ENCODE measurements around the gene FSIP1.
A peak's percentile ranks its signal among the peaks of the same experiment; 100 is the strongest.

FSIP1 gene

GRCh38 chr15:39593656-39594445 lies 188.8 kb downstream of the FSIP1 start:
- Histone ChIP-seq H3K4me3 (ENCODE audit: insufficient read depth, low read depth, low read length, poor library complexity, severe bottlenecking) (no peak overlapping the region), H3K36me3 (ENCODE audit: control insufficient read depth, insufficient read depth, low read length) (no peaks in the 10 kb centered on the region), H3K27me3 (replicated peaks; ENCODE audit: control insufficient read depth, insufficient read depth, low read length, poor library complexity, severe bottlenecking) (no peaks in the 10 kb centered on the region), H3K27ac (ENCODE audit: insufficient read depth, low read length, poor library complexity, severe bottlenecking) (no peak overlapping the region), H3K9me3 (ENCODE audit: control insufficient read depth, low read length) (no peaks in the 10 kb centered on the region), H3K4me1 (ENCODE audit: control insufficient read depth, insufficient read depth, low read length, poor library complexity, severe bottlenecking) (no peaks in the 10 kb centered on the region)
- peak in 2 of 3 donors; percentile 12 to 24 for DNase-seq

GRCh38 chr15:39593071-39593655 lies 189.5 kb downstream of the FSIP1 start:
- Histone ChIP-seq H3K4me3 (ENCODE audit: insufficient read depth, low read depth, low read length, poor library complexity, severe bottlenecking) (no peak overlapping the region), H3K27me3 (replicated peaks; ENCODE audit: control insufficient read depth, insufficient read depth, low read length, poor library complexity, severe bottlenecking) (no peaks in the 10 kb centered on the region), H3K27ac (ENCODE audit: insufficient read depth, low read length, poor library complexity, severe bottlenecking) (no peak overlapping the region), H3K4me1 (ENCODE audit: control insufficient read depth, insufficient read depth, low read length, poor library complexity, severe bottlenecking) (no peaks in the 10 kb centered on the region), H3K9me3 (ENCODE audit: control insufficient read depth, low read length) (no peaks in the 10 kb centered on the region), H3K36me3 (ENCODE audit: control insufficient read depth, insufficient read depth, low read length) (no peaks in the 10 kb centered on the region)
- DNase-seq = no peak

GRCh38 chr15:39592500-39592899 lies 190.1 kb downstream of the FSIP1 start:
- Histone ChIP-seq H3K4me1 (ENCODE audit: control insufficient read depth, insufficient read depth, low read length, poor library complexity, severe bottlenecking) (no peaks in the 10 kb centered on the region), H3K27ac (ENCODE audit: insufficient read depth, low read length, poor library complexity, severe bottlenecking) (no peak overlapping the region), H3K36me3 (ENCODE audit: control insufficient read depth, insufficient read depth, low read length) (no peaks in the 10 kb centered on the region), H3K4me3 (ENCODE audit: insufficient read depth, low read depth, low read length, poor library complexity, severe bottlenecking) (no peak overlapping the region), H3K27me3 (replicated peaks; ENCODE audit: control insufficient read depth, insufficient read depth, low read length, poor library complexity, severe bottlenecking) (no peaks in the 10 kb centered on the region), H3K9me3 (ENCODE audit: control insufficient read depth, low read length) (no peaks in the 10 kb centered on the region)
- DNase-seq = no peak

DNA sequence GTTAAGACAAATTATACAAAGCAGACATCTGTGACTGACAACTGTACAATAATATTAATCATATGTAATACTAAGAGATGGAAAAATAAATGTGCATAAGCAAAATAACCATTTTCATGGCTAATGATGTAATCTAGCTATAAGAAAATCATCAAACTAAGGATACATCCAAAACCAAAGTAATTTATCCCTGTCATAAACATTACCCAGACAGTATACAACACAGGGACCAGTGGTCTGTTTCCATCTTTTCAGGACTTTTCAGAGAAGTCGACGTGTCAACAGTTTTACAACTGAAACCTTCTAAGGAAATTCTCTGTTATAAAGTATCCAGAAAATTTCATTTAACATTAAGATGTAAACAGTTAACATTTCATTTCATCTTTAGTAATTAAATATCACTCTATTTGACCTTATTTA lies 190.7 kb downstream of the FSIP1 start:
- H3K4me1 ChIP-seq (ENCODE audit: control insufficient read depth, insufficient read depth, low read length, poor library complexity, severe bottlenecking) = no peaks in the 10 kb centered on the region
- no peak overlapping the region for H3K27ac ChIP-seq (ENCODE audit: insufficient read depth, low read length, poor library complexity, severe bottlenecking)
- H3K4me3 ChIP-seq (ENCODE audit: insufficient read depth, low read depth, low read length, poor library complexity, severe bottlenecking) = no peak overlapping the region
- no peak for DNase-seq
- H3K9me3 ChIP-seq (ENCODE audit: control insufficient read depth, low read length) = no peaks in the 10 kb centered on the region
- H3K36me3 ChIP-seq (ENCODE audit: control insufficient read depth, insufficient read depth, low read length) = no peaks in the 10 kb centered on the region
- no peaks in the 10 kb centered on the region for H3K27me3 ChIP-seq (replicated peaks; ENCODE audit: control insufficient read depth, insufficient read depth, low read length, poor library complexity, severe bottlenecking)

DNA sequence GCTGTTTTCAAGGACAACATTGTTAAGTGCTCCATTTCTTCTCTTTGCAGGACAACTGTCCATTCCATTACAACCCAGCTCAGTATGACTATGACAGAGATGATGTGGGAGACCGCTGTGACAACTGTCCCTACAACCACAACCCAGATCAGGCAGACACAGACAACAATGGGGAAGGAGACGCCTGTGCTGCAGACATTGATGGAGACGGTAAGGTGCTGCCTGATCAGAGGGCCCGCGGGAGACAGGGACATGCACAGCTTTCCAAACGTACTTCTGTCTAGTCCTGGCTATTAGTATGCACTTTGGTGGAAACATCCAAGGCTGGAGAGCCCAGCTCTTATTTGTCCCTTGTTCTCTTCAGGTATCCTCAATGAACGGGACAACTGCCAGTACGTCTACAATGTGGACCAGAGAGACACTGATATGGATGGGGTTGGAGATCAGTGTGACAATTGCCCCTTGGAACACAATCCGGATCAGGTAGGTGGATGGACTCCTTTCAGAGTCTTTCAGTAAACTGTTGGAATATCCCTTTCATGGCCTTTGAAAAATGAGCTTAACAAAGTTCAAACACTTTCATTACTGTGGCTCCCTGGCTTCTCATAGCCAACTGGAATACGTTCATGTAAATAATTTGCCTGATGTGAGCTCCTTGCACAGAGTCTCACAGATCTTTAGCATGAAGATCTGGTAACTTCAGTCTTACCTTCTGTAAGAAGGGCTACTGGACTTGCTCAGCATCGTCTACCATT lies 191.3 kb downstream of the FSIP1 start:
- Histone ChIP-seq H3K4me1 (ENCODE audit: control insufficient read depth, insufficient read depth, low read length, poor library complexity, severe bottlenecking) (no peaks in the 10 kb centered on the region), H3K9me3 (ENCODE audit: control insufficient read depth, low read length) (no peaks in the 10 kb centered on the region), H3K36me3 (ENCODE audit: control insufficient read depth, insufficient read depth, low read length) (no peaks in the 10 kb centered on the region), H3K4me3 (ENCODE audit: insufficient read depth, low read depth, low read length, poor library complexity, severe bottlenecking) (no peak overlapping the region), H3K27me3 (replicated peaks; ENCODE audit: control insufficient read depth, insufficient read depth, low read length, poor library complexity, severe bottlenecking) (no peaks in the 10 kb centered on the region), H3K27ac (ENCODE audit: insufficient read depth, low read length, poor library complexity, severe bottlenecking) (no peak overlapping the region)
- no peak for DNase-seq

DNA sequence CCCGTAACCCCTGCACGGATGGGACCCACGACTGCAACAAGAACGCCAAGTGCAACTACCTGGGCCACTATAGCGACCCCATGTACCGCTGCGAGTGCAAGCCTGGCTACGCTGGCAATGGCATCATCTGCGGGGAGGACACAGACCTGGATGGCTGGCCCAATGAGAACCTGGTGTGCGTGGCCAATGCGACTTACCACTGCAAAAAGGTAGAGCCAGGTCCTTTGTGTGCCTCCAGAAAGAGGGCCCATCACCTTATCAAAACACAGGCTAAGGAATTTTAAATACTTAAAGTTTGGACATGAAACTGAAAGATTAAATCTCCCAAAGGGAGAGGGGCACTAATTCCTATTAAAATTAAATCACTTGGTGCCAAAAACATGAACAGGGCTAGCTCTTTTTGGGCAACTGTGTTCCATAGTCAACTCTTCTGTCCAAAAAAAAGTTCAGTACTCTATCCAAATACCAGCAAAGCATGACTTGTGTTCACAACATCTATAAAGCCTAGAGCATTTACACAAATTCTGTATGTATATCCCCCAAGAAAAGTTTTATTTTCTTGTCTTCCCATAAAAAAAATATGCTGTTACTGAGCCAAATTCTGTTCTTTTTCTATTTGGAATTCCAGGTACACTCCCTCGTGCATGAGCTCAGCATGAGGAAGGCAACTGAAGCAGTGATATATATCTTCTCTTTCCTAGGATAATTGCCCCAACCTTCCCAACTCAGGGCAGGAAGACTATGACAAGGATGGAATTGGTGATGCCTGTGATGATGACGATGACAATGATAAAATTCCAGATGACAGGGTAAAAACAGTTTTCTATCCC lies 192.6 kb downstream of the FSIP1 start:
- no peak for DNase-seq
- H3K4me3 ChIP-seq (ENCODE audit: insufficient read depth, low read depth, low read length, poor library complexity, severe bottlenecking) = no peak overlapping the region

GRCh38 chr15:39589193-39589814 lies 193.3 kb downstream of the FSIP1 start:
- H3K4me3 ChIP-seq (ENCODE audit: insufficient read depth, low read depth, low read length, poor library complexity, severe bottlenecking) = no peak overlapping the region
- H3K27me3 ChIP-seq (replicated peaks; ENCODE audit: control insufficient read depth, insufficient read depth, low read length, poor library complexity, severe bottlenecking) = no peaks in the 10 kb centered on the region
- no peak overlapping the region for H3K27ac ChIP-seq (ENCODE audit: insufficient read depth, low read length, poor library complexity, severe bottlenecking)
- H3K36me3 ChIP-seq (ENCODE audit: control insufficient read depth, insufficient read depth, low read length) = no peaks in the 10 kb centered on the region
- no peaks in the 10 kb centered on the region for H3K4me1 ChIP-seq (ENCODE audit: control insufficient read depth, insufficient read depth, low read length, poor library complexity, severe bottlenecking)
- H3K9me3 ChIP-seq (ENCODE audit: control insufficient read depth, low read length) = no peaks in the 10 kb centered on the region
- DNase-seq = no peak

More for the DNA sequence above, 192.6 kb downstream of the FSIP1 start:
- no peaks in the 10 kb centered on the region for H3K4me1 ChIP-seq (ENCODE audit: control insufficient read depth, insufficient read depth, low read length, poor library complexity, severe bottlenecking)
- no peak overlapping the region for H3K27ac ChIP-seq (ENCODE audit: insufficient read depth, low read length, poor library complexity, severe bottlenecking)
- H3K27me3 ChIP-seq (replicated peaks; ENCODE audit: control insufficient read depth, insufficient read depth, low read length, poor library complexity, severe bottlenecking) = no peaks in the 10 kb centered on the region
- no peaks in the 10 kb centered on the region for H3K36me3 ChIP-seq (ENCODE audit: control insufficient read depth, insufficient read depth, low read length)
- no peaks in the 10 kb centered on the region for H3K9me3 ChIP-seq (ENCODE audit: control insufficient read depth, low read length)

DNA sequence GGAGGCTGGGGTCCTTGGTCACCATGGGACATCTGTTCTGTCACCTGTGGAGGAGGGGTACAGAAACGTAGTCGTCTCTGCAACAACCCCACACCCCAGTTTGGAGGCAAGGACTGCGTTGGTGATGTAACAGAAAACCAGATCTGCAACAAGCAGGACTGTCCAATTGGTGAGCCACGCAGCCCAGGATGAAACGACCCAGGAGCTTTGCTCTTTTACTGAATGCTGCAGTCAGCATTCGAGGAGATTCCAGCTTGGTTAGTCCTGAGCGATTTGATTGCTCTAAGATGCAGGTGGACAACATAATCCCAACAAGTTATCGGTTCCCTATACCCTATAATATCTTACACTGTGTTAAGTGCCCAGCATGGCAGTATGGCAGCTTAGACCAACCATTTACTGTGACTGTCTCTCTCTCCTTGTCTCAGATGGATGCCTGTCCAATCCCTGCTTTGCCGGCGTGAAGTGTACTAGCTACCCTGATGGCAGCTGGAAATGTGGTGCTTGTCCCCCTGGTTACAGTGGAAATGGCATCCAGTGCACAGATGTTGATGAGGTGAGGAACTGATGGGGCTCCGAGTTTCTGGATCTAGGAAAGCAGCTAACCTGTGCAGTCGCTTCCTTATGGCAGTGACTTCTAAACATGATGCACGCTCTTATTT lies 194.0 kb downstream of the FSIP1 start:
- DNase-seq = no peak
- Histone ChIP-seq H3K4me3 (ENCODE audit: insufficient read depth, low read depth, low read length, poor library complexity, severe bottlenecking) (no peak overlapping the region), H3K27me3 (replicated peaks; ENCODE audit: control insufficient read depth, insufficient read depth, low read length, poor library complexity, severe bottlenecking) (no peaks in the 10 kb centered on the region), H3K27ac (ENCODE audit: insufficient read depth, low read length, poor library complexity, severe bottlenecking) (no peak overlapping the region), H3K9me3 (ENCODE audit: control insufficient read depth, low read length) (no peaks in the 10 kb centered on the region), H3K4me1 (ENCODE audit: control insufficient read depth, insufficient read depth, low read length, poor library complexity, severe bottlenecking) (no peaks in the 10 kb centered on the region), H3K36me3 (ENCODE audit: control insufficient read depth, insufficient read depth, low read length) (no peaks in the 10 kb centered on the region)
